Hematopoietic multipotent progenitor cell treated with erythropoietin and hydrocortisone succinate and interleukin-3 and kit ligand, for 6 days (in vitro differentiated cells): ENCODE data around the gene OR13F1.
A peak's percentile ranks its signal among the peaks of the same experiment; 100 is the strongest.
"Not testable (repeated sequence)": the region's sequence is repeated elsewhere in the genome, so short reads cannot be mapped to it uniquely, and the experiment has no call there.

Experiments
- DNase-seq: peaks from one replicate; pipeline ENCODE4 v3.0.0-alpha.2; 2015

OR13F1 gene

GRCh38 chr9:104503963-104504362, at the start of gene OR13F1:
Gene OR13F1, plus strand, starts transcription at chr9:104504263. Its CDS starts 0 bp downstream, at chr9:104504263.
- no peak for DNase-seq

- DNase-seq = peak; percentile 69
Observed at GRCh38 chr9:104456831-104457230, 47.2 kb upstream of the OR13F1 start.

- no peak for DNase-seq
Observed at GRCh38 chr9:104463864-104464263, 40.2 kb upstream of the OR13F1 start.

GRCh38 chr9:104468261-104468660, 35.8 kb upstream of the OR13F1 start:
- no peak for DNase-seq

- DNase-seq = no peak
Observed at GRCh38 chr9:104482921-104483570, 21.0 kb upstream of the OR13F1 start.

- DNase-seq = no peak
Observed at GRCh38 chr9:104485014-104485413, 19.0 kb upstream of the OR13F1 start.

- DNase-seq = peak; percentile 34
Observed at GRCh38 chr9:104494808-104495207, 9.3 kb upstream of the OR13F1 start.

- no peak for DNase-seq
Observed at GRCh38 chr9:104503440-104503839, 623 bp upstream of the OR13F1 start.

- DNase-seq = no peak
Observed at GRCh38 chr9:104506565-104506964, 2.5 kb downstream of the OR13F1 start.

GRCh38 chr9:104514901-104515300, 10.8 kb downstream of the OR13F1 start:
- DNase-seq = no peak

GRCh38 chr9:104520241-104520640, 16.2 kb downstream of the OR13F1 start:
- DNase-seq = not testable (repeated sequence)

GRCh38 chr9:104527109-104527508, 23.0 kb downstream of the OR13F1 start, which contains the start of gene OR13C4:
Gene OR13C4, minus strand, starts transcription at chr9:104527209. Its CDS starts 0 bp downstream, at chr9:104527209.
- DNase-seq = no peak

GRCh38 chr9:104536756-104537155, 32.7 kb downstream of the OR13F1 start, which contains the start of gene OR13C3:
Gene OR13C3, minus strand, starts transcription at chr9:104536856. Its CDS starts 133 bp downstream, at chr9:104536723.
- no peak for DNase-seq

- no peak for DNase-seq
Observed at GRCh38 chr9:104539275-104539674, 35.2 kb downstream of the OR13F1 start.

GRCh38 chr9:104544644-104545043, 40.6 kb downstream of the OR13F1 start:
- no peak for DNase-seq

- no peak for DNase-seq
Observed at GRCh38 chr9:104553261-104553660, 49.2 kb downstream of the OR13F1 start.
